GM19467 (cell line): ENCODE data around the gene RBM12.

Source experiments
- ATAC-seq: cut with Tn5 transposase; IDR thresholded peaks from one replicate; pipeline ENCODE4 v1.9.1; 2021; ENCODE audit warnings: mild to moderate bottlenecking, moderate library complexity; ENCODE audit not compliant: unreplicated experiment

RBM12 gene

GRCh38 chr20:35626386-35627001, 38.2 kb downstream of the RBM12 start:
- ATAC-seq = no peak

- no peak for ATAC-seq
Observed at GRCh38 chr20:35625584-35626385, 38.9 kb downstream of the RBM12 start.

GRCh38 chr20:35621560-35621946, 43.1 kb downstream of the RBM12 start:
- ATAC-seq = no peak

GRCh38 chr20:35620818-35621559, 43.7 kb downstream of the RBM12 start:
- ATAC-seq = no peak

GRCh38 chr20:35619196-35620095, 45.3 kb downstream of the RBM12 start:
- ATAC-seq = peak; percentile 30

- no peak for ATAC-seq
Observed at GRCh38 chr20:35618263-35619131, 46.2 kb downstream of the RBM12 start.

- ATAC-seq = no peak
Observed at GRCh38 chr20:35617397-35618262, 47.1 kb downstream of the RBM12 start.

GRCh38 chr20:35616465-35617396, 48.0 kb downstream of the RBM12 start:
- no peak for ATAC-seq

- peak; percentile 63 for ATAC-seq
Observed at GRCh38 chr20:35615667-35616464, 48.8 kb downstream of the RBM12 start, which contains the start of gene SPAG4. TSS of gene SPAG4 (plus strand) at chr20:35615829. CDS start at chr20:35616004, 175 bp downstream.

GRCh38 chr20:35611482-35611881, 53.2 kb downstream of the RBM12 start:
- no peak for ATAC-seq

GRCh38 chr20:35610833-35611427, 53.8 kb downstream of the RBM12 start:
- ATAC-seq = no peak

GRCh38 chr20:35607003-35607735, 57.5 kb downstream of the RBM12 start:
- no peak for ATAC-seq

GRCh38 chr20:35606127-35606526, 58.6 kb downstream of the RBM12 start:
- ATAC-seq = no peak

- no peak for ATAC-seq
Observed at GRCh38 chr20:35604449-35604747, 60.3 kb downstream of the RBM12 start.

- ATAC-seq = no peak
Observed at GRCh38 chr20:35603695-35604448, 60.8 kb downstream of the RBM12 start.
